Loucy (cell line): Measurements from ENCODE around the gene TOX2.
A peak's percentile ranks its signal among the peaks of the same experiment; 100 is the strongest.

Source experiments
- EZH2phosphoT487 ChIP-seq: fragments of 200-600 bp; IDR thresholded peaks from 2 replicates; pipeline ENCODE4 v1.6.1; 2018; ENCODE audit warnings: antibody characterized with exemption, mild to moderate bottlenecking, moderate library complexity, borderline replicate concordance
- TF ChIP-seq, protein P1 (sequence below): fragments of 200-600 bp; sonication (generic); conservative IDR thresholded peaks from 2 replicates; pipeline ENCODE4 v1.5.1; 2014; ENCODE audit warnings: mild to moderate bottlenecking, antibody characterized with exemption, low read length

DNA sequence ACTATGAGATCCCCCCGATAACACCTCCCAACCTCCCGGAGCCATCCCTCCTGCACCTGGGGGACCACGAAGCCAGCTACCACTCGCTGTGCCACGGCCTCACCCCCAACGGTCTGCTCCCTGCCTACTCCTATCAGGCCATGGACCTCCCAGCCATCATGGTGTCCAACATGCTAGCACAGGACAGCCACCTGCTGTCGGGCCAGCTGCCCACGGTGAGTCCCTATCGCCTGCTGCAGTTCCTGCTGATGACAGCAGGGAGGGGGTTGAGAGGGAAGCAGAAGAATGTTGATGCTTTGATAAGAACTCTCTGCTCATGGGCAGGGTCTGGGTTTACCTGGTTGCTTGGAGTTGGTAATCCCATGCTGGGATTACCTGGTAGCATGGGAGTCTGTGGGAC, 91.9 kb downstream of the TOX2 start:
- TF ChIP-seq, protein P1, sequence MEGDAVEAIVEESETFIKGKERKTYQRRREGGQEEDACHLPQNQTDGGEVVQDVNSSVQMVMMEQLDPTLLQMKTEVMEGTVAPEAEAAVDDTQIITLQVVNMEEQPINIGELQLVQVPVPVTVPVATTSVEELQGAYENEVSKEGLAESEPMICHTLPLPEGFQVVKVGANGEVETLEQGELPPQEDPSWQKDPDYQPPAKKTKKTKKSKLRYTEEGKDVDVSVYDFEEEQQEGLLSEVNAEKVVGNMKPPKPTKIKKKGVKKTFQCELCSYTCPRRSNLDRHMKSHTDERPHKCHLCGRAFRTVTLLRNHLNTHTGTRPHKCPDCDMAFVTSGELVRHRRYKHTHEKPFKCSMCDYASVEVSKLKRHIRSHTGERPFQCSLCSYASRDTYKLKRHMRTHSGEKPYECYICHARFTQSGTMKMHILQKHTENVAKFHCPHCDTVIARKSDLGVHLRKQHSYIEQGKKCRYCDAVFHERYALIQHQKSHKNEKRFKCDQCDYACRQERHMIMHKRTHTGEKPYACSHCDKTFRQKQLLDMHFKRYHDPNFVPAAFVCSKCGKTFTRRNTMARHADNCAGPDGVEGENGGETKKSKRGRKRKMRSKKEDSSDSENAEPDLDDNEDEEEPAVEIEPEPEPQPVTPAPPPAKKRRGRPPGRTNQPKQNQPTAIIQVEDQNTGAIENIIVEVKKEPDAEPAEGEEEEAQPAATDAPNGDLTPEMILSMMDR: peak; percentile 27; the same call in 1 of the 2 replicates
- no peak for TF ChIP-seq EZH2phosphoT487
